Duodenal mucosa (tissue), 2 donors: ENCODE measurements around the gene SNX5.
A peak's percentile ranks its signal among the peaks of the same experiment; 100 is the strongest.

Source experiments
- H3K27ac ChIP-seq: one replicate; pipeline ENCODE4 v1.7.0; 2013; ENCODE audit warnings: low read depth, low read length
- H3K27me3 ChIP-seq, 2 donors: one replicate each; pipeline ENCODE4 v1.7.0; 2013; ENCODE audit warnings: low read length in 2 of 2, control low read depth in 1 of 2; ENCODE audit not compliant: insufficient read depth in 2 of 2, control insufficient read depth in 1 of 2
- H3K36me3 ChIP-seq, 2 donors: one replicate each; pipeline ENCODE4 v1.7.0; 2013; ENCODE audit warnings: low read length in 2 of 2, control low read depth in 1 of 2; ENCODE audit not compliant: insufficient read depth in 2 of 2, control insufficient read depth in 1 of 2
- H3K4me1 ChIP-seq, 2 donors: one replicate each; pipeline ENCODE4 v1.7.0; 2013; ENCODE audit warnings: low read length in 2 of 2, control low read depth in 1 of 2; ENCODE audit not compliant: insufficient read depth in 2 of 2, control insufficient read depth in 1 of 2
- H3K4me3 ChIP-seq, 2 donors: one replicate each; pipeline ENCODE4 v1.7.0; 2013; ENCODE audit warnings: low read length in 2 of 2, low read depth in 1 of 2
- H3K9ac ChIP-seq, 2 donors: one replicate each; pipeline ENCODE4 v1.7.0; 2013; ENCODE audit warnings: low read length in 2 of 2, low read depth in 1 of 2
- H3K9me3 ChIP-seq, 2 donors: one replicate each; pipeline ENCODE4 v1.7.0; 2013; ENCODE audit warnings: low read length in 2 of 2, control low read depth in 1 of 2; ENCODE audit not compliant: control insufficient read depth in 1 of 2

The SNX5 gene

GRCh38 chr20:17993546-17993945 is 25.0 kb upstream of the SNX5 start:
- H3K36me3 ChIP-seq: peaks cover 5 to 8% of the 10 kb centered on the region in 2 donors
- no peaks in the 10 kb centered on the region for H3K27me3 ChIP-seq
- peaks cover 3 to 7% of the 10 kb centered on the region in 2 donors for H3K4me1 ChIP-seq
- H3K9me3 ChIP-seq: no peaks in the 10 kb centered on the region
- H3K9ac ChIP-seq: no peak overlapping the region
- H3K4me3 ChIP-seq: no peak overlapping the region
- no peak overlapping the region for H3K27ac ChIP-seq

GRCh38 chr20:17992847-17993513 is 24.4 kb upstream of the SNX5 start:
- no peak overlapping the region for H3K4me3 ChIP-seq
- H3K9ac ChIP-seq: no peak overlapping the region
- no peak overlapping the region for H3K27ac ChIP-seq

GRCh38 chr20:17992224-17992637 is 23.6 kb upstream of the SNX5 start:
- Histone ChIP-seq H3K27me3 (no peaks in the 10 kb centered on the region), H3K4me1 (peaks cover 3 to 7% of the 10 kb centered on the region in 2 donors), H3K4me3 (no peak overlapping the region)

More at GRCh38 chr20:17992847-17993513, 24.4 kb upstream of the SNX5 start:
- Histone ChIP-seq H3K4me1 (peaks cover 3 to 7% of the 10 kb centered on the region in 2 donors), H3K9me3 (no peaks in the 10 kb centered on the region), H3K36me3 (peaks cover 8 to 9% of the 10 kb centered on the region in 2 donors), H3K27me3 (no peaks in the 10 kb centered on the region)

GRCh38 chr20:17990278-17990972 is 21.8 kb upstream of the SNX5 start:
- Histone ChIP-seq H3K27ac (no peak overlapping the region), H3K4me3 (no peak overlapping the region), H3K9ac (no peak overlapping the region), H3K27me3 (no peaks in the 10 kb centered on the region), H3K4me1 (peaks cover 0 to 9% of the 10 kb centered on the region in 2 donors), H3K36me3 (peaks cover 8 to 10% of the 10 kb centered on the region in 2 donors), H3K9me3 (no peaks in the 10 kb centered on the region)

More at GRCh38 chr20:17992224-17992637, 23.6 kb upstream of the SNX5 start:
- Histone ChIP-seq H3K36me3 (peaks cover 8 to 10% of the 10 kb centered on the region in 2 donors), H3K27ac (no peak overlapping the region), H3K9me3 (no peaks in the 10 kb centered on the region), H3K9ac (no peak overlapping the region)

- Histone ChIP-seq H3K27ac (no peak overlapping the region), H3K9ac (no peak overlapping the region), H3K27me3 (no peaks in the 10 kb centered on the region), H3K9me3 (no peaks in the 10 kb centered on the region), H3K36me3 (peaks cover 8 to 10% of the 10 kb centered on the region in 2 donors), H3K4me1 (peaks cover 0 to 12% of the 10 kb centered on the region in 2 donors), H3K4me3 (no peak overlapping the region)
These were observed 19.4 kb upstream of the SNX5 start for GRCh38 chr20:17987988-17988387.

- H3K9me3 ChIP-seq: no peaks in the 10 kb centered on the region
- no peak overlapping the region for H3K9ac ChIP-seq
- H3K4me1 ChIP-seq: peaks cover 0 to 12% of the 10 kb centered on the region in 2 donors
- no peak overlapping the region for H3K4me3 ChIP-seq
- peaks cover 8 to 10% of the 10 kb centered on the region in 2 donors for H3K36me3 ChIP-seq
- H3K27me3 ChIP-seq: no peaks in the 10 kb centered on the region
- H3K27ac ChIP-seq: no peak overlapping the region
These were observed 16.9 kb upstream of the SNX5 start for GRCh38 chr20:17985388-17986018.

- Histone ChIP-seq H3K4me3 (no peak overlapping the region), H3K27me3 (no peaks in the 10 kb centered on the region), H3K36me3 (peaks cover 3 to 10% of the 10 kb centered on the region in 2 donors), H3K4me1 (peaks cover 4 to 17% of the 10 kb centered on the region in 2 donors), H3K9ac (no peak overlapping the region), H3K27ac (no peak overlapping the region), H3K9me3 (no peaks in the 10 kb centered on the region)
These were observed 7.7 kb upstream of the SNX5 start for GRCh38 chr20:17976305-17976704.

- H3K36me3 ChIP-seq: peaks cover 3 to 5% of the 10 kb centered on the region in 2 donors
- no peak overlapping the region for H3K27ac ChIP-seq
- H3K9me3 ChIP-seq: no peaks in the 10 kb centered on the region
- H3K4me1 ChIP-seq: peaks cover 17 to 29% of the 10 kb centered on the region in 2 donors
- no peaks in the 10 kb centered on the region for H3K27me3 ChIP-seq
- H3K9ac ChIP-seq: peak overlapping the region in 1 of 2 donors; percentile 96
- peak overlapping the region; percentile 88 to 95 for H3K4me3 ChIP-seq
These were observed 3.5 kb upstream of the SNX5 start for GRCh38 chr20:17972121-17972520.

GRCh38 chr20:17971300-17972013 is 2.9 kb upstream of the SNX5 start:
- Histone ChIP-seq H3K9me3 (no peaks in the 10 kb centered on the region), H3K27me3 (no peaks in the 10 kb centered on the region), H3K4me3 (peak overlapping the region; percentile 88 to 95), H3K4me1 (peaks cover 17 to 29% of the 10 kb centered on the region in 2 donors), H3K9ac (peak overlapping the region; percentile 90 to 96), H3K36me3 (peaks cover 2 to 5% of the 10 kb centered on the region in 2 donors), H3K27ac (no peak overlapping the region)
